K562 (cell line): ENCODE data around the gene STRN3. TPM values are rescaled to one million over a fixed set of nuclear protein-coding genes. Genes with fewer than 3 reads are reported as not detected.
A peak's percentile ranks its signal among the peaks of the same experiment; 100 is the strongest.

ENCODE experiments used
- CBFB ChIP-seq: sonication (generic); formaldehyde crosslinking; IDR thresholded peaks from 2 replicates; pipeline ENCODE4 v1.4.0; 2020; ENCODE audit warnings: mild to moderate bottlenecking, missing genetic modification reagents
- CHAMP1 ChIP-seq: fragments of 450-650 bp; IDR thresholded peaks from 2 replicates; pipeline ENCODE4 v1.6.1; 2016; ENCODE audit warnings: mild to moderate bottlenecking
- CREM ChIP-seq: IDR thresholded peaks from 2 replicates; pipeline ENCODE4 v1.6.1; 2014; ENCODE audit warnings: antibody characterized with exemption, low read depth
- CTBP1 ChIP-seq: fragments of 450-650 bp; IDR thresholded peaks from 2 replicates; pipeline ENCODE4 v1.6.1; 2016; ENCODE audit warnings: borderline replicate concordance
- DMBX1 ChIP-seq: fragments of 250-450 bp; sonication (Bioruptor Pico); IDR thresholded peaks from 2 replicates; pipeline ENCODE4 v1.8.0; 2022; ENCODE audit warnings: inconsistent platforms, mild to moderate bottlenecking, moderate library complexity, borderline replicate concordance
- FOXM1 ChIP-seq, 2 experiments: fragments of 450-650 bp in 1 of 2; sonication (generic) in 1 of 2; formaldehyde crosslinking in 1 of 2; IDR thresholded peaks; 2 replicates each; pipeline versions ENCODE4 v1.6.1 to v1.9.0; 2017 to 2022; ENCODE audit warnings: low read depth in 2 of 2, mild to moderate bottlenecking in 2 of 2, missing genetic modification reagents in 1 of 2, moderate library complexity in 1 of 2
- GTF2E2 ChIP-seq: fragments of 200-800 bp; sonication (Bioruptor generic); IDR thresholded peaks from 2 replicates; pipeline ENCODE4 v1.6.1; 2016; ENCODE audit warnings: missing genetic modification characterization, missing compliant biosample characterization
- HMGN3 ChIP-seq: IDR thresholded peaks from 2 replicates; pipeline ENCODE4 v1.6.1; 2011; ENCODE audit warnings: borderline replicate concordance, low read depth, mild to moderate bottlenecking, mixed read lengths, low read length; ENCODE audit not compliant: insufficient read length; ENCODE audit errors: extremely low read depth
- KDM2B ChIP-seq: fragments of 250-450 bp; sonication (Bioruptor Pico); IDR thresholded peaks from 2 replicates; pipeline ENCODE4 v1.8.0; 2021; ENCODE audit warnings: mild to moderate bottlenecking, moderate library complexity
- LEF1 ChIP-seq: fragments of 450-650 bp; IDR thresholded peaks from 2 replicates; pipeline ENCODE4 v1.6.1; 2016; ENCODE audit warnings: mild to moderate bottlenecking
- MAFF ChIP-seq: IDR thresholded peaks from 2 replicates; pipeline ENCODE4 v1.6.1; 2012; ENCODE audit warnings: low read length, improper control_type of control experiment
- MCM7 ChIP-seq, 2 experiments: fragments of 450-650 bp; IDR thresholded peaks; 2 replicates each; pipeline ENCODE4 v1.6.1; 2016 to 2018
- PHB ChIP-seq: fragments of 250-450 bp; sonication (Bioruptor Pico); IDR thresholded peaks from 2 replicates; pipeline ENCODE4 v1.5.0; 2021
- RBM25 ChIP-seq: fragments of 200-400 bp; formaldehyde crosslinking; IDR thresholded peaks from 2 replicates; pipeline ENCODE4 v1.6.1; 2018; ENCODE audit warnings: low read length, low read depth, moderate library complexity; ENCODE audit not compliant: severe bottlenecking
- RNF219 ChIP-seq: fragments of 250-450 bp; sonication (Bioruptor Pico); IDR thresholded peaks from 2 replicates; pipeline ENCODE4 v1.5.0; 2022; ENCODE audit warnings: mild to moderate bottlenecking
- SIRT6 ChIP-seq: IDR thresholded peaks from one replicate; pipeline ENCODE4 v1.6.1; 2012; ENCODE audit warnings: low read depth, mild to moderate bottlenecking, control low read depth, inconsistent platforms, low read length, moderate library complexity
- TEAD2 ChIP-seq: fragments of 450-650 bp; IDR thresholded peaks from 2 replicates; pipeline ENCODE4 v1.6.1; 2016; ENCODE audit warnings: missing genetic modification characterization, control low read depth, missing compliant biosample characterization
- TRIM25 ChIP-seq: fragments of 450-650 bp; IDR thresholded peaks from 2 replicates; pipeline ENCODE4 v1.7.0; 2016; ENCODE audit warnings: borderline replicate concordance
- ZNF316 ChIP-seq: fragments of 450-650 bp; IDR thresholded peaks from 2 replicates; pipeline ENCODE4 v1.6.1; 2016
- ZNF395 ChIP-seq: fragments of 200-800 bp; sonication (Bioruptor generic); IDR thresholded peaks from 2 replicates; pipeline ENCODE4 v1.6.1; 2017; ENCODE audit warnings: missing genetic modification characterization, missing compliant biosample characterization
- polyA plus RNA-seq, 8 experiments: library from polyadenylated mRNA; depleted of rRNA in 4 of 8; stranded (reverse) in 5 of 8; unstranded in 3 of 8; fragments of >200 nt; fragmentation: Nextera tagmentation in 2 of 8; fragmentation: Illumina TruSeq in 1 of 8; extraction: Ambion mirVana in 2 of 8; extraction: Trizol in 1 of 8; gene quantifications; 2 replicates each; pipeline versions ENCODE4 v1.2.1 to v1.2.3, GENCODE V29; 2011 to 2014; ENCODE audit warnings: inconsistent platforms in 1 of 8, missing spikeins in 1 of 8
- total RNA-seq, 7 experiments: library from RNA; depleted of rRNA in 6 of 7; stranded (reverse); fragments of >200 nt in 6 of 7; fragmentation: Illumina TruSeq in 2 of 7; extraction: Trizol in 2 of 7; gene quantifications; 2 replicates each; pipeline versions ENCODE4 v1.2.1 to v1.2.3, GENCODE V29; 2011 to 2021; ENCODE audit warnings: low replicate concordance in 1 of 7

Gene STRN3
- total and polyA plus RNA-seq, 9 of the 15 experiments (the other 6 are each of a cell fraction or from before 2014, with no cell fraction given), result 5.9 to 29.1 (median 16.0) TPM

- TF ChIP-seq RNF219 (CRISPR knock-in tag) (no peak), ZNF395 (CRISPR knock-in tag) (peak; percentile 27; the same call in 1 of the 2 replicates), SIRT6 (no peak), TRIM25 (no peak), RBM25 (no peak), CREM (peak; percentile 78), KDM2B (CRISPR knock-in tag) (no peak), ZNF316 (no peak), DMBX1 (CRISPR knock-in tag) (no peak), TEAD2 (no peak), HMGN3 (peak; percentile 50), LEF1 (no peak; the same call in none of the 2 replicates), GTF2E2 (tag) (no peak; the same call in 1 of the 2 replicates), CBFB (no peak), PHB (CRISPR knock-in tag) (no peak), CHAMP1 (no peak), MAFF (no peak), FOXM1 (IDR thresholded peaks at IDR 0.05; ENCODE audit: low read depth) (no peak), FOXM1 (CRISPR knock-in tag; IDR thresholded peaks at IDR 0.05; ENCODE audit: low read depth) (no peak), CTBP1 (peak; percentile 44; the same call in 1 of the 2 replicates), MCM7 (IDR thresholded peaks at IDR 0.05) (no peak)
These were observed 464 bp upstream of the STRN3 start (continued) for GRCh38 chr14:31026450-31027235.
